NCI-H345 (cell line): ENCODE results near the gene PLPPR3.

Experiments used
- DNase-seq: peaks from one replicate; lab custom pipeline; 2025; lab: John Stamatoyannopoulos, UW

PLPPR3 gene

DNA sequence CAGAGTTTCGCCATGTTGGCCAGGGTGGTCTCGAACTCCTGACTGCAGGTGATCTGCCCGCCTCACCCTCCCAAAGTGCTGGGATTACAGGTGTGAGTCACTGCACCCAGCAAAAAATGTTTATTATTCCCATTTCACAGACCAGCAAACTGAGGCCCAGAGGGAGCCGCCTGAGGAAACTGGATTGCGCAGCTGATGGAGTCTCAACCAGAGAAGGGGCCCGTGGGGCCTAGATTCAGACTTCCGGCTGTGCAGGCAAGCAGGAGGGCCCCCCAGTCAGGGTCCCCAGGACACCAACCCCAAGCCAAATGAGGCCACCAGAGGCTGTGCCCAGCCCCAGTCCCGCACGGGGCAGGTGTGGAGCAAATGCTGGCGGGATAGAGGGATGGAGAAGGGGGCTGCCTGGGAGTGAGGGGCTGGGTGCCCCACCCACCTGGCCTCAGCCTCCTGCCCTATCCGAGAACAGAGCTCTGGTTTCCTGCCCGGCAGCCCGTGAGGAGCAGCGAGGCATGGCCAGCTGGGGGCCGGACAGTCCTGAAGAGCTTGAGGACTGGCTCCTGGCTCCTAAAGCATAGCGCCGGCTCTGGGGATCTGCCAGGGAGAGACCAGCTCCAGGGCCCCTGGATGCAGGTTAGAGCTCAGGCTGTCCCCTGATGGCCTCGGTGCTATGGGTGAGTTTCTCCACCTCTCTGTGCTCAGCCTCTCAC lies 48.9 kb downstream of the PLPPR3 start:
- no peak for DNase-seq

- DNase-seq = no peak
Measured at GRCh38 chr19:772063-772462, 49.7 kb downstream of the PLPPR3 start.

GRCh38 chr19:771332-771785 lies 50.4 kb downstream of the PLPPR3 start:
- peak; percentile 12 for DNase-seq

DNA sequence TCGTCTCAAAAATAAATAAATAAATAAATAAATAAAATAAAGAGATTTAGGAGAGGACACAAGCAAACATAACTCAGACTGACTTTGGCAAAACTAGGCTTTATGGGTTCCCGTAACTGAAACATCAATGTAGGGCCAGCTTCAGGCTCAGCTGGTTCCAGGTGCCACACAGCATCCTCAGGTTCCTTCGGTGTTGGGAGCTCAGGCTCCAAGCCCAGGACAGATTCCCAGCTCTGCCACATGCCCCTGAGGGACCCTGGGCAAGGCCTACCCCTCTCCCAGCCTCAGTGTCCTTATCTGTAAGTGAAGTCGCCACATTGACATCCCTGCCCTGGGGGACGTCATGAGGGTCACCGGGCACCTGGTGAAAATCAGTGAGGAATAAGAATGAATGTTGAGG lies 52.1 kb downstream of the PLPPR3 start:
- DNase-seq = no peak

DNA sequence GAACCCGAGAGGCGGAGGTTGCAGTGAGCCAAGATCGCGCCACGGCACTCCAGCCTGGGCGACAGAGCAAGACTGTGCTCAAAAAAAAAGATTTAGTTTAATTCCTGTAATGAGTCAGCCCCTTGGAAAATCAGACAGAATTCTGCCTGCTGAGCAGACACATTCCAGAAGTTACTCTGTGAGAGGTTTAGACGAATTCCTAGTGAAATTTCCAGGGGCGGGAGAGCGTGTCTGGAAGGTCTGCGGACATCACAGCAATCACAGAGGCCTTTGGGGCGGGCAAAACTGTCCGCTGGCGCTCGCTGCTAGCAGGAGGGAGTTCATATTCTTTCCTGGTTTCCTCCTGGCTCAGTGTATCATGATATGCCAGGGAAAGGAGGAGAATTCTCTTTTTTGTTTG lies 53.3 kb downstream of the PLPPR3 start:
- no peak for DNase-seq

DNA sequence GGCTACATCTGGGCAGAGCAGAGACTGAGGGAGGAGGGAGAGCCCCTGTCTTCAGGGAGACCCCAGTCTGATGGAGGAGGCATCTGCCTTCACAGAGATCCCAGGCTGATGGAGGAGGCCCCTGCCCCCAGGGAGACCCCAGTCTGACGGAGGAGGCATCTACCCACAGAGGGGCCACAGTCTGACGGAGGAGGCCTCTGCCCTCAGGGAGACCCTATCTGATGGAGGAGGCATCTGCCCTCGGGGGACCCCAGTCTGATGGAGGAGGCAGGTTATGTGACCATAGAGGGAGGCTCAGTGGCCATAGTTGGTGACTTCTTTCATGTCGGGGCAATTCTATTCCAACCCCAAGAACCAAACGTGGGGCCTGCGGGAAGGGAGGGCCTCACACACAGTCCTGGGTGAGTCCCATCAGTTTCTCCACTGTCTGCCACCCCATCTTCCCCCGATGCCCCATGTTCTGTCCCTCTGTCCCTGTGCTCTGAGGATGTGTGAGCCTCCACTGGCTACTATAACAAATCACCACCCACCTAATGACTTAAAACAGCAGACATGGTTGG lies 56.5 kb downstream of the PLPPR3 start:
- DNase-seq = no peak

DNA sequence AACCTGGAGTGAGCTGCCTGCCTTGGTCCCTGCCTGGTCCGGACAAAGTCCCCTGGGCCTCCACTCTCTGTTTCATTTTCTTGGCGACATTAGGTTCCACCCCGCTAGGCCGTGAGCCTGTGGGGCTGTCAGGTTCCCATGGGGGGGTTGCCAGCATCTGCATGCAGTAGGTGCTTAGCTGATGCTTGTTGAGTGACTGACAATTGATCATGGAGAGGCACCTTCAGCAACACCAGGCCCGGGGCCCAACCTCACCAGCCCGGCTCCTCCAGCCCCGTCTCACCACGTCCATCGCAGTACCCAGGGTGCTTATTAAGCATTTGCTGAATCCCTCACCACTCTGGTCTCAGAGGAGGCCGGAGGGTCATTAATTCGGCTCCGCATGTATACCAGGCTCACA lies 57.5 kb downstream of the PLPPR3 start:
- DNase-seq = no peak

DNA sequence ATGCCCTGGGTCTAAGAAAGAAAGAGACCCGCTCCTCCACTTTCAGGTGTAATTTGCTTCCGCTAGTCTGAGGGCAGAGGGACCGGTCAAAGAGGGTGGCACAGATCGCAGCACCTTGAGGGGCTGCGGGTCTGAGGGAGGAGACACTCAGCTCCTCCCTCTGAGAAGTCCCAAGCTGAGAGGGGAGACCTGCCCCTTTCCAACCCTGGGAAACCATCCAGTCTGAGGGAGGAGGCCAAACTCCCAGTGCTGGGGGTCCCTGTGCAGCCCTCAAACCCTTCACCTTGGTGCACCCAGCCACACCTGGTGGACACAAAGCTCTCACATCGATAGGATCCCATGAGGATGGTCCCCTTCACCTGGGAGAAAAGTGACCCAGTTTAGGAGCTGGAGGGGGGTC lies 57.9 kb downstream of the PLPPR3 start:
- no peak for DNase-seq

GRCh38 chr19:763181-763580 lies 58.6 kb downstream of the PLPPR3 start:
- DNase-seq = no peak
